Activated CD4-positive, alpha-beta T cell treated with anti-CD3 and anti-CD28 coated beads for 36 hours (primary cell): ENCODE measurements around the gene ANO1. TPM values are rescaled to one million over a fixed set of nuclear protein-coding genes. Genes with fewer than 3 reads are reported as not detected.

Source experiments
- ATAC-seq: fragments of 200-7000 bp; cut with Tn5 transposase; one replicate; pipeline ENCODE4 v1.10.0; 2021; ENCODE audit warnings: mild to moderate bottlenecking, moderate library complexity
- CTCF ChIA-PET: fragments of 350-600 bp; sonication (Branson Sonifier 250); formaldehyde crosslinking; loops from one replicate; lab custom pipeline; 2021; ENCODE audit warnings: antibody characterized with exemption; lab: Charles Lee
- POLR2A ChIA-PET: fragments of 350-600 bp; sonication (Branson Sonifier 250); formaldehyde crosslinking; loops from one replicate; lab custom pipeline; 2021; ENCODE audit warnings: antibody characterized with exemption, inconsistent platforms; lab: Charles Lee
- DNase-seq: peaks from one replicate; pipeline ENCODE4 v3.0.0-alpha.2; 2020
- H3K27ac Mint-ChIP-seq: one replicate; pipeline ENCODE4 v1.8.0; 2021; ENCODE audit warnings: mixed read lengths
- H3K27me3 Mint-ChIP-seq: one replicate; pipeline ENCODE4 v1.8.0; 2021; ENCODE audit warnings: mixed read lengths
- H3K36me3 Mint-ChIP-seq: one replicate; pipeline ENCODE4 v1.8.0; 2021; ENCODE audit warnings: low read depth, mixed read lengths
- H3K4me1 Mint-ChIP-seq: one replicate; pipeline ENCODE4 v1.8.0; 2021; ENCODE audit warnings: mixed read lengths
- H3K4me3 Mint-ChIP-seq: one replicate; pipeline ENCODE4 v1.8.0; 2021; ENCODE audit warnings: mild to moderate bottlenecking, moderate library complexity, mixed read lengths
- H3K9me3 Mint-ChIP-seq: one replicate; pipeline ENCODE4 v1.8.0; 2021; ENCODE audit warnings: low read depth, mixed read lengths
- intact Hi-C, 2 experiments: fragments of 100-400 bp; cut with DNase I in 1 of 2; cut with micrococcal nuclease in 1 of 2; formaldehyde crosslinking; loops; one replicate each; pipeline versions ENCODE4 v1.14.2 to v1.15.1; 2022 to 2024; cut with DNase I, micrococcal nuclease
- total RNA-seq, 2 experiments: library from RNA; stranded (reverse); gene quantifications; one replicate each; pipeline ENCODE4 v1.2.3, GENCODE V29; 2021

The ANO1 gene
- total RNA-seq, 2 experiments from 2014 or later: not detected

DNA sequence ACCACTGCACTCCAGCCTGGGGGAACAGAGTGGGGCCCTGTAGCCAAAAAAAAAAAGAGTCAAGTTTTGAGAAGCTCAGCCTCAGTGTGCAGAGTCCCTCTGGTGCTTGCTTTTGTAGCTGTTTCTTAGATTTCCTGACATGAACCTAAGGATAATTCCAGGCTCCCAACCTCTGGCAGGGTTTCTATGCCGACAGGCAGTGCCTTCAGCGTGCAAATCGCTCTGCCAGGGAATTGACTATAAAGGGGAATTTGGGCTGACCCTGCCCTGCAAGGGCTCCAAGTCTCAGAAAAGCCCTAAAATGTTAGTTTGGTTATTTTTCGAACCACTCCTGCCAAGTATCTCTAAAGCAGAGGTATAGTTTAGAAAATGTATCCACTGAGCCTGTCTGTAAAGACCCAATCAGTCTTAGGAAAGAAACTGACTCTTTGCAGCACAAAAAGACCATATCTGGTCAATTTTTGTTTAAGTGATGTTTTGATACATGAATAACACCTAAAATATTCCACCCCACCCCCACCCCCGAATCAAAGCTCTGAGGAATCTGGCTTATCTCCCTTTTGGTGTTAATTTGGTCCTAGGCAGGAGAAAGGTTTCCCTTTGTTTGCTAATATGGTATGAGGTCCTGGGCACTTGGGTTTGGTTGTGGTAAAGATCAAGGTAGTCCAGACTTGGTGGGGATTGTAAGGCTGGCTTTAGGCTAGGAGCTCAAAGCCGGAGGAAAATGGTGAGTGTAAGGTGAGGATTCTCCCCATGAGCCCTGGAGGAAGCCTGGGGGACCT is 49.7 kb downstream of the ANO1 start:
- Mint-ChIP-seq H3K4me1 (no peaks in the 10 kb centered on the region), H3K27ac (no peak overlapping the region), H3K9me3 (no peaks in the 10 kb centered on the region), H3K4me3 (no peak overlapping the region), H3K27me3 (no peaks in the 10 kb centered on the region), H3K36me3 (no peaks in the 10 kb centered on the region)
- POLR2A ChIA-PET: no interaction called here
- CTCF ChIA-PET: interaction anchor here (1.0 kb wide), 1 partner anchor 14 kb away, joined by 5 read pairs; no protein-coding TSS in a partner anchor
- no peak for DNase-seq
- ATAC-seq: no peak
- intact Hi-C loops: no loop called here

DNA sequence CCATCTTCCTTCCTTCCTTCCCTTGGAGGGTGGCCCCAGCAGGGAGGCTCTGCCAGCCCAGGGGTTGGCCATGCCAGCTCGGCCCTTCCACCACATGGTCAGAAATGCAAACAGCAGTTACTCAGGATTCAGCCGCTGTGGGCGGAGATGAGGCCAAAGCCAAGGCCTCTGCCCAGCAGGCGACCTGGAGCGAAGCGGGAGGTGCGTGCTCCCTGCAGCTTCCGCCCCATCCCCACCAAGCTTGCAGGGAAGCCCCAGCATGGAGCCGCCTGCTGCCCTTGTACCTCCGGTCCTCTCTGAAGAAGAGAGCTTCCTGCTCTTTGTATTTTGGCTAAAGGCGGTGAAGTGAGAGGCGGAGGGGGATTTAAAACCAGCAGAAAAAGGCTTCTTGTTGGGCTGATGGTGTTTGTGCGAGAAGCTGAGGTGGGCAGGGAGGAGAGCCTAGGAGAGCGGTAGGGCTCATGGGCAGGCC is 50.4 kb downstream of the ANO1 start:
- ChIA-PET CTCF (interaction anchor here (1.0 kb wide), 1 partner anchor 13 kb away, joined by 5 read pairs; no protein-coding TSS in a partner anchor), POLR2A (no interaction called here)
- H3K36me3 Mint-ChIP-seq: no peaks in the 10 kb centered on the region
- intact Hi-C loops: no loop called here
- no peak for DNase-seq
- H3K27ac Mint-ChIP-seq: no peak overlapping the region
- no peaks in the 10 kb centered on the region for H3K9me3 Mint-ChIP-seq
- no peak for ATAC-seq
- no peaks in the 10 kb centered on the region for H3K27me3 Mint-ChIP-seq
- no peaks in the 10 kb centered on the region for H3K4me1 Mint-ChIP-seq
- no peak overlapping the region for H3K4me3 Mint-ChIP-seq

DNA sequence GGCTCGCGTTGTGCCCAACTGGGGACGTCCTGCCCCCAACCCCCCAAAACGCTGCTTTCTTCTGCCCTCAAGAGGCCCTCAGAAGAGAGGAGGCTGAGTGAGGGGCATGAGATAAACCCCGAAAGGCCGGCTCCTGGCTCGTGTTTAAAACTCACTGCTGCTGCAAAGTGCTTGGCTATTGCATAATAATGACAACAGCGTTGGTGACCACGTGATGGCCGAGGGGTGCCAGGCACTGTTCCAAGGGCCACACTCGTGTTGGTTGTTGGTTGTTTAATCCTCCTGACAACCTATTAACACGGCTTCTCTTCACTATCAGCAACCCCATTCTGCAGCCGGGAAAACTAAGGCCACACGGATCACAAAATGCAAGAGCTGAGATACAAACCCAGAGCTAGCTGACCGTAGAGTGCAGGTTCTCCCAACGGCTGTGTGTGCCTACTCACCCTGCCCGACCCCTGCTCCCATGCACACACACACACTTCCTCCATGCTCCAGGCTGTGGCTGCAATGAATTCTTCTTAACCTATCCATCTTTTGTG is 51.0 kb downstream of the ANO1 start:
- no peaks in the 10 kb centered on the region for H3K27me3 Mint-ChIP-seq
- no peak for DNase-seq
- H3K4me1 Mint-ChIP-seq: no peaks in the 10 kb centered on the region
- no peaks in the 10 kb centered on the region for H3K9me3 Mint-ChIP-seq
- POLR2A ChIA-PET: no interaction called here
- no peak overlapping the region for H3K27ac Mint-ChIP-seq
- CTCF ChIA-PET: no interaction called here
- ATAC-seq: no peak
- intact Hi-C loops: no loop called here
- H3K4me3 Mint-ChIP-seq: no peak overlapping the region
- no peaks in the 10 kb centered on the region for H3K36me3 Mint-ChIP-seq

DNA sequence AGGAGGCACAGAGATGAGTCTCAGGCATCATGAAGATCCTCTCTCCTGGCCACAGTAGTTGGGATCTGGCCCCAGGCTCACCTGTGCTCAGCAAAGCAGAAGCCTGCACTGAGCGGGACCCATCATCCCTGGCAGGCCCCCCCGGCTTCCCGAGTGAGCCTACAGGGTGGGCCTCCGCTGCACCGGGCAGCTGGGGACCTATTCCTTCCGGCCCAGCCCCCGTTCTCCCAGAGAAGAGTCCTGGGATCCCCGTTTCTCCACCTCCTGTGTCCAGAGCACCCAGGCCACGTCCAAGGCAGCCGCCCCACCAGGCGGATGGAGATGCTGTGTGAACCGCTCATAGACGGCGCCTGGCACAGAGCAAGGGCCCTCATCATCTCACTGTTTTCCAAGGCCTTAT is 52.5 kb downstream of the ANO1 start:
- Mint-ChIP-seq H3K36me3 (no peaks in the 10 kb centered on the region), H3K27ac (no peak overlapping the region), H3K27me3 (no peaks in the 10 kb centered on the region), H3K9me3 (no peaks in the 10 kb centered on the region), H3K4me1 (no peaks in the 10 kb centered on the region), H3K4me3 (no peak overlapping the region)
- CTCF ChIA-PET: no interaction called here
- DNase-seq (no peak), ATAC-seq (no peak)
- POLR2A ChIA-PET: no interaction called here
- intact Hi-C loops: no loop called here

DNA sequence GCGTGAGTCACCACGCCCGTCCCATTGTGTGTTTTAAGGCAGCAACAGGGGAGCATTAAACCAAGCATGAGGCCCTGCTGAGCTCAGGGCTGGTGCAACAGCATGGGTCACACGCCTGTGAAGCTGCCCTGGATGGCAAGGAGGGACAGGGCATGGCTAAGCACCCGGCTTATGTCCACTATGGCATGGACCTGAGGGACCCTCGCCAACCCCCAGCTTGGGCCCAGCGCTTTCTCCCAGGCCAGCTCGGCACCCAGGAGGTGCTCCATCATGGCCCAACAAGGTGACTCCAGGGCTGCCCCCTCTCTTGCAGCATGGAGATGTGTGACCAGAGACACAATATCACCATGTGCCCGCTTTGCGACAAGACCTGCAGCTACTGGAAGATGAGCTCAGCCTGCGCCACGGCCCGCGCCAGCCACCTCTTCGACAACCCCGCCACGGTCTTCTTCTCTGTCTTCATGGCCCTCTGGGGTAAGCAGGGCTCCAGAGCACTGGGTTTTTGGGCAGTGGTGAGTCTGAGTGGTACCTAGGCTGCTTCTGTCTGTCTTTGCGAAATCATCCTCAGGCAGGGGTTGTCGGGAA is 53.6 kb downstream of the ANO1 start:
- Mint-ChIP-seq H3K9me3 (no peaks in the 10 kb centered on the region), H3K4me1 (no peaks in the 10 kb centered on the region), H3K36me3 (no peaks in the 10 kb centered on the region), H3K4me3 (no peak overlapping the region), H3K27ac (no peak overlapping the region), H3K27me3 (no peaks in the 10 kb centered on the region)
- CTCF ChIA-PET: no interaction called here
- ATAC-seq (no peak), DNase-seq (no peak)
- intact Hi-C loops: no loop called here
- POLR2A ChIA-PET: no interaction called here

DNA sequence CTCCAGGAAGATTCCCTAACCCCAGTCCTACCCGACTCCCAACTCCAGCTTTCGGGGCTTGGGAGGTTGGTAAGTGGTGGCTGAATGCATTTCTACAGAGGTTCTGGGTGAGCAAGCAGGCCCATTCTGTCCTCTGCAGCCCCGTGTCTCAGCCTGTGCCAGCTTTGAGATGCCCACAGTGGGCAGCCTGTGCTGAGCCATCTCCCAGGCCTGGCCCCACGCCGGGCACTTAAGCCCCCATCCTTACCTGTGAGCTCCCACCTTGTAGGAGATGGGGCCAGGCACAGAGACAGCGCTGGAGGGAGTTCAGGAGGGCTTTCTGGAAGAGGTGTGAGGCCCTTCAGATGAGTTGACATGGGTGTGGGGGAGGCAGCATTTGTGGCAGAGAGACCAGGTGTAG is 54.5 kb downstream of the ANO1 start:
- no peak overlapping the region for H3K4me3 Mint-ChIP-seq
- no peak for ATAC-seq
- ChIA-PET POLR2A (no interaction called here), CTCF (no interaction called here)
- no peak overlapping the region for H3K27ac Mint-ChIP-seq
- no peaks in the 10 kb centered on the region for H3K9me3 Mint-ChIP-seq
- no peaks in the 10 kb centered on the region for H3K4me1 Mint-ChIP-seq
- intact Hi-C loops: no loop called here
- no peaks in the 10 kb centered on the region for H3K27me3 Mint-ChIP-seq
- DNase-seq: no peak
- H3K36me3 Mint-ChIP-seq: no peaks in the 10 kb centered on the region

DNA sequence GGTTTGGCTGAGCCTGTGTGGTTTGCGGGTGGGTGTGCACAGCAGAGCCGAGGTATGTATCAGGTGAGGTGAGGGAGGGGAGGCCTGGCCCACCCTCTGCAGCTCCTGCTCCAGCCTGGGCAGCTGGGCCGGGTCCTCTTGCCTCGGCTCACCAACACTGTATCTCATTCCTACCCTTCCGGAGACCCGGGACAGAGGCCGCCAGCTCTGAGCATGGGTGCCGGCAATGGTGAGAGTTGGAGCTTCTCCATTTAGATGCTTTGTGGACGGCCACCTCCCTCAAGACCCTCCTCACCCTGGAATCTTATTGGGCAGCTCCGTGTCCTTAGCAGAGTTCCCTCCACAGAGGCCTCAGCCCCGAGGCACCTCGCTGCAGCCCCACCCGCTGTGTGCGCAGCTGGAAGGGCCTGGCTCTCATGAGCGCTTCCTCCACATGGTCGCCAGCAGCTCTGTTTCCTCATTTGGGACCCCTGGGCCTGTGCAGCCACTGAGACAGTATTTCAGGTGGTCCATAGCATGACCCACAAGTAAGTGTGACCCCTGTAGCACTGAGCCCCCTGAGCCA is 55.7 kb downstream of the ANO1 start:
- no peak for DNase-seq
- Mint-ChIP-seq H3K27ac (no peak overlapping the region), H3K4me3 (no peak overlapping the region), H3K36me3 (no peaks in the 10 kb centered on the region), H3K27me3 (peaks cover under 1% of the 10 kb centered on the region), H3K9me3 (no peaks in the 10 kb centered on the region), H3K4me1 (no peaks in the 10 kb centered on the region)
- POLR2A ChIA-PET: no interaction called here
- ATAC-seq: no peak
- intact Hi-C loops: no loop called here
- CTCF ChIA-PET: no interaction called here

DNA sequence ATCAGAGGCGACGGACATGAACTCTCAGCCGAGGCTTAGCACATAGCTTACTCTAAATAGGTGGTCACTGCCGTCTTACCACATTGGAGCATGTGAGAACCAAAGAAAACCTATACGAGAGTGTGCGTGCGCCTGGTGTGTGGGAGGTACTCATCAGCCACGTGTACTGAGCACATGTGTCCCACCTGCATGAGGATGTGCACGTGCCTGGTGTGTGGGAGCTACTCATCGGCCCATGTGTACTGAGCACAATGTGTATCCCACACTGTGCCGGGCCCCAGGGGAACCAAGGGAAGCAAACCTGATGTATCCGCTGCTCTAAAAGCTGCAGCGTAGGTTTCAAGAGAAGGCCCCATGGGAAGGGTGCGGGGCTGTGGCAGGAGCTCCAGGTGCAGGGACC is 56.4 kb downstream of the ANO1 start:
- intact Hi-C loops: no loop called here
- H3K9me3 Mint-ChIP-seq: no peaks in the 10 kb centered on the region
- H3K4me3 Mint-ChIP-seq: no peak overlapping the region
- no peaks in the 10 kb centered on the region for H3K4me1 Mint-ChIP-seq
- H3K27ac Mint-ChIP-seq: no peak overlapping the region
- no peaks in the 10 kb centered on the region for H3K36me3 Mint-ChIP-seq
- POLR2A ChIA-PET: no interaction called here
- CTCF ChIA-PET: no interaction called here
- H3K27me3 Mint-ChIP-seq: peaks cover 2% of the 10 kb centered on the region
- ATAC-seq: no peak
- DNase-seq: no peak

DNA sequence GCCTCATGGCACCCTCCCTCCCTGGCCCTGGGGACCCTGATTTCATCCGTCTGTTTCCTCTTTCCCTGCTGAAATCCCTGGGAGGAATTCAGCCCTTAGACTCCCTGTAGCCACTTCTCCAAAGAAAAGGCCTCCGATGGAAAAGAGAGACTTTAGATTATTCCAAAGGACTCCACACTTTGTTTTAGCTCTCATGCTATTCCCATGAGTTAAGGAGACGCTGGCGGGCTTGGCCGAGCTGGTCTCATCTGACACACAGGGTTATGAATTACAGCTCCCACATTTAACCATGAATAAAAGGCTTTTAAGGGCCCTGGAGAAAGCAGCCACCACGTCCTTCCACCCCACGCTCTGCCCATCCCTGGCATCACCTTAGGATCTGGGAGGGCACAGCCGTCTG is 57.0 kb downstream of the ANO1 start:
- ATAC-seq (no peak), DNase-seq (no peak)
- ChIA-PET POLR2A (no interaction called here), CTCF (no interaction called here)
- intact Hi-C loops: no loop called here
- Mint-ChIP-seq H3K27me3 (peaks cover 2% of the 10 kb centered on the region), H3K4me1 (no peaks in the 10 kb centered on the region), H3K4me3 (no peak overlapping the region), H3K36me3 (no peaks in the 10 kb centered on the region), H3K27ac (no peak overlapping the region), H3K9me3 (no peaks in the 10 kb centered on the region)

DNA sequence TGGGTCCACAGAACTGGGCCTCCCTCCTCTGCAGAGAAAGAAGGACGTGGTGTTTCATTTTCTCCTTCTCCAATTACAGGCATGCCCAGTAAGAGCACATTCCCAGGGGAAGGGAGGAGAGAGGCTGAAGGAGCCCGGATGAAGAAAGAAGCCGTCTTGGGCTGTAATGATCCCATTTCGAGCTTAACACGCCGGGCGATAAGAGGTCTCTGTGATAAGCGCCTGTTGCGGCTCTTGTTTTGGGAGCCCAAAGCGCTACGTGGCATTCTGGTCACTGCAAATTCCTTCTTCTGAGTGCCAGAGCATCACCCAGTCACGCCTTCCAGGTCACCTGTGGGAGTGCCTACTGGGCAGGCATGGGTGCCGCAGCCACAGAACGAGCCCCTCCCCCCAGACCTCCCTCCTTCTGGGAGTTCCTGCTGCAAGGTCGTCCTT is 57.5 kb downstream of the ANO1 start:
- ATAC-seq: no peak
- Mint-ChIP-seq H3K36me3 (no peaks in the 10 kb centered on the region), H3K4me1 (no peaks in the 10 kb centered on the region), H3K27ac (no peak overlapping the region), H3K27me3 (peaks cover 4% of the 10 kb centered on the region), H3K4me3 (no peak overlapping the region), H3K9me3 (no peaks in the 10 kb centered on the region)
- CTCF ChIA-PET: no interaction called here
- POLR2A ChIA-PET: no interaction called here
- DNase-seq: no peak
- intact Hi-C loops: no loop called here

DNA sequence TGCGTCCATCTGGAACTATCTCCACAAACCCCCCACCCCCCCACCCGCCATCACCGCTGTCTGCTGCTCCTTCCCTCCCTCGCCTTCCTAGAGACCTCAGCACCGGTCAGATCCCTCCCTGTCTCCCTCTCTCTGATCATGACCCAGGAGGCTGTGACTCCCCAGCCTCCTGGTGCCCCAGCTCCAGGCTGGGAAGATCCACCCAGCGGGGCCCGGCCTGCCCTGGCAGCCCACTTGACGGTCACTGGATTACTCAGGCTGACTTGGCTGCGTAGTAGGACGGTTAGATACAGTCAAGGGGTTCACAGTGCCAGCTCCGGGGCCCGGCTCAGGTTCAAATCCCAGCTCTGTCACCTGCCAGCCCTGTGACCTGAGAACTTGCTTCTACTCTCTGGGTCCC is 59.3 kb downstream of the ANO1 start:
- CTCF ChIA-PET: no interaction called here
- Mint-ChIP-seq H3K36me3 (no peaks in the 10 kb centered on the region), H3K27ac (no peak overlapping the region), H3K4me3 (no peak overlapping the region), H3K9me3 (no peaks in the 10 kb centered on the region), H3K27me3 (peaks cover 17% of the 10 kb centered on the region), H3K4me1 (peaks cover 8% of the 10 kb centered on the region)
- DNase-seq (no peak), ATAC-seq (no peak)
- POLR2A ChIA-PET: no interaction called here
- intact Hi-C loops: no loop called here

DNA sequence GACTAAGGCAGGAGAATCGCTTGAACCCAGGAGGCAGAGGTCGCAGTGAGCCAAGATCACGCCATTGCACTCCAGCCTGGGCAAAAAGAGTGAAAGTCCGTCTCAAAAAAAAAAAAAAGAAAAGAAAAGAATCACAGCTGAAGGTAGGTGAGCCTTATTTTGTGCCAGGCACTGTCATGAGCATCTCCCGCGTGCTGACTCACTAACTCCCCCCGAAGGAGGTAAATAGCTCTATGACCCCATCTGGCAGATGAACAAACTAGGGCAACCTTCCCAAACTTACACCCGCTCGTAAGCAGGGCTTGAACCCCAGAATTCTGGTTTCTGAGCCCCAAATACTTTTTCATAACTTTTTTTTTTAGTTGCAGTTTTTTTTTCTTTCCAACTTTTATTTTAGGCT is 60.3 kb downstream of the ANO1 start:
- H3K36me3 Mint-ChIP-seq: no peaks in the 10 kb centered on the region
- POLR2A ChIA-PET: no interaction called here
- intact Hi-C loops: no loop called here
- H3K4me3 Mint-ChIP-seq: no peak overlapping the region
- peaks cover 26% of the 10 kb centered on the region for H3K27me3 Mint-ChIP-seq
- H3K4me1 Mint-ChIP-seq: peaks cover 8% of the 10 kb centered on the region
- no peak overlapping the region for H3K27ac Mint-ChIP-seq
- DNase-seq (no peak), ATAC-seq (no peak)
- CTCF ChIA-PET: no interaction called here
- H3K9me3 Mint-ChIP-seq: no peaks in the 10 kb centered on the region
